ENCODE data around the gene ADGRL3.

DNA sequence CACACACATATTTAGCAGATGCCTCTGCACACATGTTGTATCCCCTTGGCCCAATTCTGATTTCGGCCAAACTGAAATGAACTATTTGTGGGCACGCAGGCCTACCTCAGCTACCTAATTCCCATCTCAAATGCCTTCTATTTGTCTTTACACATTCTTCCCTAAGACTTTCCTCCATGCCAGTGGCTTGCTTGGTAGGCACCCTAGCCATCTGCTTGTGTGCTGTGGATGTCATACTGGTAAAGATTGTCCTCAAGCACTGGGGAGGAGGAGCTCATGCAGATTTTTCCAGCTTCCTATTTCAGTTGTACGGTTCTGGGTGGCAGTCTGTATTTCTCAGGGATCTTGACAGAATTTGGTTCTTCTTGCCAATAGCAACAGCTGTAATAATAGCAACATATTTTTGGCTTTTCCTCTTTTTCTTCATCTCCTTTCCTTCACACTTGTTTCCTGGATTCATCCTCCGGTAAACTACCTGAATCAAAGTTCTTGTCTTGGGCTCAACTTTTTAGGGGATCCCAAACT lies 514.3 kb downstream of the ADGRL3 start:
- TF ChIP-seq, protein P1, sequence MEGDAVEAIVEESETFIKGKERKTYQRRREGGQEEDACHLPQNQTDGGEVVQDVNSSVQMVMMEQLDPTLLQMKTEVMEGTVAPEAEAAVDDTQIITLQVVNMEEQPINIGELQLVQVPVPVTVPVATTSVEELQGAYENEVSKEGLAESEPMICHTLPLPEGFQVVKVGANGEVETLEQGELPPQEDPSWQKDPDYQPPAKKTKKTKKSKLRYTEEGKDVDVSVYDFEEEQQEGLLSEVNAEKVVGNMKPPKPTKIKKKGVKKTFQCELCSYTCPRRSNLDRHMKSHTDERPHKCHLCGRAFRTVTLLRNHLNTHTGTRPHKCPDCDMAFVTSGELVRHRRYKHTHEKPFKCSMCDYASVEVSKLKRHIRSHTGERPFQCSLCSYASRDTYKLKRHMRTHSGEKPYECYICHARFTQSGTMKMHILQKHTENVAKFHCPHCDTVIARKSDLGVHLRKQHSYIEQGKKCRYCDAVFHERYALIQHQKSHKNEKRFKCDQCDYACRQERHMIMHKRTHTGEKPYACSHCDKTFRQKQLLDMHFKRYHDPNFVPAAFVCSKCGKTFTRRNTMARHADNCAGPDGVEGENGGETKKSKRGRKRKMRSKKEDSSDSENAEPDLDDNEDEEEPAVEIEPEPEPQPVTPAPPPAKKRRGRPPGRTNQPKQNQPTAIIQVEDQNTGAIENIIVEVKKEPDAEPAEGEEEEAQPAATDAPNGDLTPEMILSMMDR (IDR thresholded peaks at IDR 0.05; ENCODE audit: low read length): no peak
- no peak for TF ChIP-seq EZH2 (IDR thresholded peaks at IDR 0.05; ENCODE audit: borderline replicate concordance, low read length)

Measured in OCI-LY1 (cell line).